ENCODE results near the gene PTPN22. TPM values are rescaled to one million over a fixed set of nuclear protein-coding genes. Genes with fewer than 3 reads are reported as not detected.

The PTPN22 gene
- total RNA-seq, 1 donor from 2014 or later: 2.3 TPM

DNA sequence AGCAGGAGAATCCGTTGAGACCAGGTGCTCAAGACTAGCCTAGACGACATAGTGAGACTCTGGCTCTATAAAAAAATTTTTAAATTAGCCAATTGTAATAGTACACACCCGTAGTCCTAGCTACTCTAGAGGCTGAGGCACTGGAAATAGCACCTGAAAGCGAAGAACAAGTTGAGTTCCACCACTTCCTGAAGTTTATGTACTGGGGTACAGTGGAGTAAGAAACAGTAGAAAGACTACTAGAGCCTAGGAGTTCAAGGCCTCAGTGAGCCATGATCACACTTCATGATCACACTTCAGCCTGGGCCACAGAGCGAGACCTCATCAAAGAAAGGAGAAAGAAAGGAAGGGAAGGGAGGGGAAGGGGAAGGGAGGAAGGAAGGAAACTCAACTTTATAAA lies 79.0 kb downstream of the PTPN22 start:
- intact Hi-C loops (cut with DNase I): loop anchor here (5.0 kb wide), 1 partner anchor 35 kb away; the partner anchor contains the start of gene PHTF1
- Histone ChIP-seq H3K4me1 (peaks cover 0 to 3% of the 10 kb centered on the region in 2 donors), H3K4me3 (no peak overlapping the region), H3K9me3 (no peaks in the 10 kb centered on the region), H3K27me3 (no peaks in the 10 kb centered on the region), H3K36me3 (peaks cover 10 to 14% of the 10 kb centered on the region in 2 donors), H3K27ac (no peak overlapping the region)
- TF ChIP-seq, protein P1, sequence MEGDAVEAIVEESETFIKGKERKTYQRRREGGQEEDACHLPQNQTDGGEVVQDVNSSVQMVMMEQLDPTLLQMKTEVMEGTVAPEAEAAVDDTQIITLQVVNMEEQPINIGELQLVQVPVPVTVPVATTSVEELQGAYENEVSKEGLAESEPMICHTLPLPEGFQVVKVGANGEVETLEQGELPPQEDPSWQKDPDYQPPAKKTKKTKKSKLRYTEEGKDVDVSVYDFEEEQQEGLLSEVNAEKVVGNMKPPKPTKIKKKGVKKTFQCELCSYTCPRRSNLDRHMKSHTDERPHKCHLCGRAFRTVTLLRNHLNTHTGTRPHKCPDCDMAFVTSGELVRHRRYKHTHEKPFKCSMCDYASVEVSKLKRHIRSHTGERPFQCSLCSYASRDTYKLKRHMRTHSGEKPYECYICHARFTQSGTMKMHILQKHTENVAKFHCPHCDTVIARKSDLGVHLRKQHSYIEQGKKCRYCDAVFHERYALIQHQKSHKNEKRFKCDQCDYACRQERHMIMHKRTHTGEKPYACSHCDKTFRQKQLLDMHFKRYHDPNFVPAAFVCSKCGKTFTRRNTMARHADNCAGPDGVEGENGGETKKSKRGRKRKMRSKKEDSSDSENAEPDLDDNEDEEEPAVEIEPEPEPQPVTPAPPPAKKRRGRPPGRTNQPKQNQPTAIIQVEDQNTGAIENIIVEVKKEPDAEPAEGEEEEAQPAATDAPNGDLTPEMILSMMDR (IDR thresholded peaks at IDR 0.05): no peak
- DNase-seq (ENCODE audit: low spot score in 2 of 2): no peak

DNA sequence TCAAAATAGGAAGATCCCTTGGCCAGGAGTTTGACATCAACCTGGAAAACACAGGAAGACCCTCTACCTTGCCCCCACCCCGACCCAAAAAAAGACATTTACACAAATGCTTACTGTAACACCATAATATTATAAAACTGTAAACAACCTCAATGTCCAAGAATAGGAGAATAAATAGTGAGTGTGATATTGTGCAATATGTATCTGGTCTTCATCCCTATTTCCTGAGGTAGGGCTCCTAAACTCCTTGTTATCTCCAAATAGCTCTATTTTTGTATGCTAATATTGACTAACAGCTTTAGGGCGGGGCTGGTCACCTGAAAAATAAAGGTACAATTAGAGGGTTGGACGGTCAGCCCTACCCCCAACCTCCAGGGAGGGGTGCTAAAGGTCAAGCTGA lies 82.7 kb downstream of the PTPN22 start:
- TF ChIP-seq, protein P1 (IDR thresholded peaks at IDR 0.05): no peak
- Histone ChIP-seq H3K4me1 (peaks cover 0 to 5% of the 10 kb centered on the region in 2 donors), H3K4me3 (no peak overlapping the region), H3K36me3 (no peaks in the 10 kb centered on the region), H3K9me3 (no peaks in the 10 kb centered on the region), H3K27me3 (no peaks in the 10 kb centered on the region), H3K27ac (no peak overlapping the region)
- DNase-seq (ENCODE audit: low spot score in 2 of 2): no peak
- intact Hi-C loops (cut with DNase I): no loop called here

DNA sequence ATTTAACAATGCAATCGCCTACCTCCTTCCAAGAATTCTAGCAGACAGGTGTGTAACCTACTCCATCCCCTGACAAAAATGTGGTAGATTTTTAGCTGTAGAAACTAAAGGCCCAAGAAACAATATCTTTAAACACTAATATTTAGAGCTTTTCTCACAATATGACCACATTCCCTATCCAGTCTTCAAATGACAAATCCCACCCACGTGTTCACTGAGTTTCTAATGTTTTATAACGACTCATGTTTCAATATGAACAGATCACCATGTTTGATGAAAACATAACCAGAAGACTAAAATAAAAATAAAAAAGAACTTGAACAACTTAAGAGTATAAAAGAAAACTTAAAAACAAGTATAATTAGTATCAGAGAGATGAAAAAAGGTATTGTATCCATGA lies 83.8 kb downstream of the PTPN22 start:
- intact Hi-C loops (cut with DNase I): no loop called here
- H3K4me1 ChIP-seq: peaks cover 3 to 14% of the 10 kb centered on the region in 2 donors

DNA sequence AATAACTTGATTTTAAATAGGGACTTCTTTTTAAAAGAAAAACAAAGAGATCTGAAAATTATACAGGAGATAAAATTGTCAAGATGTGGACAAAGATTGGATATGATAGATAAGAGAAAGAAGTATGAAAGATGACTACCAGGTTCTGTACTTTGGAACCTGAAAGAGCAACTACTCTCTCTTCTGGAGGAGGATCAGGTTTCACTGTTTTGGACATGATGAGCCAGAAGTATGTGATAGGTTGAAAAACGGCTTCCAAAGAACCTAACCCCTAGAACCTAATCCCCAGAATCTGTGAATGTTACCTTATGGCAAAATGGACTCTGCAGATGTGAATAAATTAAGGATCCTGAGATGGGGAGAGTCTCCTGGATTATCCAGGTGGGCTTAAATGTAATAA lies 85.4 kb downstream of the PTPN22 start:
- Histone ChIP-seq H3K9me3 (no peaks in the 10 kb centered on the region), H3K4me3 (no peak overlapping the region), H3K36me3 (no peaks in the 10 kb centered on the region), H3K27me3 (no peaks in the 10 kb centered on the region), H3K4me1 (peaks cover 3 to 24% of the 10 kb centered on the region in 2 donors), H3K27ac (no peak overlapping the region)
- intact Hi-C loops (cut with DNase I): no loop called here
- TF ChIP-seq, protein P1 (IDR thresholded peaks at IDR 0.05): no peak
- DNase-seq (ENCODE audit: low spot score in 2 of 2): no peak

More for the DNA sequence above, 83.8 kb downstream of the PTPN22 start:
- Histone ChIP-seq H3K4me3 (no peak overlapping the region), H3K27me3 (no peaks in the 10 kb centered on the region), H3K36me3 (no peaks in the 10 kb centered on the region), H3K27ac (no peak overlapping the region), H3K9me3 (no peaks in the 10 kb centered on the region)
- DNase-seq (ENCODE audit: low spot score in 2 of 2): no peak
- TF ChIP-seq, protein P1 (IDR thresholded peaks at IDR 0.05): no peak

DNA sequence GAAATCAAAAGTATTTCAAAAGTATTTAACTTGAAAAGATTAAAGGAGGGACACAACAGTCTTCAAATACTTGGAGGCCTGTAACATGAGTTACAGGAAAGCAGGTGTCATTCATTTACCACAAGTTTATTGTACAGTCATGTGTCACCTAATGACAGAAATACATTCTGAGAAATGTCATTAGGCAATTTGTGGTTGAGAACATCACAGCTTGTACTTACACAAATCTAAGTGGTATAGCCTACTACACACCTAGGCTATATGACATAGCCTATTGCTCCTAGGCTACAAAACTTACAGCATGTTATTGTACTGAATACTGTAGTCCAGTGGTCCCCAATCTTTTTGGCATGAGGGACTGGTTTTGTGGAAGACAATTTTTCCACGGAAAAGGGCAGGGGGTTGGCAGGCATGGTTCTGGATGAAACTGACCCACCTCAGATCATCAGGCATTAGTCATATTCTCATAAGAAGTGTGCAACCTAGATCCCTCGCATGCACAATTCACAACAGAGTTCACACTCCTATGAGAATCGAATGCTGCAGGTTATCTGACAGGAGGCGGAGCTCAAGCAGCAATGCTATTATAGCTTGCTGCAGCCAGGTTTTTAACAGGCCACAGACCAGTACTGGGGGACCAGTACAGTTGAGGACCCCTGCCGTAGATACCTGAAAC lies 87.3 kb downstream of the PTPN22 start:
- intact Hi-C loops (cut with DNase I): no loop called here
- no peak for DNase-seq (ENCODE audit: low spot score in 2 of 2)
- TF ChIP-seq, protein P1 (IDR thresholded peaks at IDR 0.05): no peak
- H3K27me3 ChIP-seq: no peaks in the 10 kb centered on the region
- no peak overlapping the region for H3K27ac ChIP-seq
- H3K4me1 ChIP-seq: peaks cover 3 to 27% of the 10 kb centered on the region in 2 donors
- no peak overlapping the region for H3K4me3 ChIP-seq
- H3K9me3 ChIP-seq: no peaks in the 10 kb centered on the region
- H3K36me3 ChIP-seq: no peaks in the 10 kb centered on the region
